WTC11 (cell line): ENCODE results near the gene PAK3. TPM values are rescaled to one million over a fixed set of nuclear protein-coding genes. Genes with fewer than 3 reads are reported as not detected.

ENCODE experiments used
- ATAC-seq: fragments of 200-7000 bp; cut with Tn5 transposase; 2 replicates; pipeline ENCODE4 v1.10.0; 2021; ENCODE audit warnings: mild to moderate bottlenecking, moderate library complexity
- CTCF ChIA-PET: fragments of 300-600 bp; sonication (Branson Sonifier 250); formaldehyde crosslinking; loops from one replicate; lab custom pipeline; 2021; ENCODE audit warnings: antibody characterized with exemption; lab: Charles Lee
- POLR2A ChIA-PET: fragments of 350-600 bp; sonication (Branson Sonifier 250); formaldehyde crosslinking; loops from one replicate; lab custom pipeline; 2021; ENCODE audit warnings: antibody characterized with exemption; lab: Charles Lee
- DNase-seq: peaks from one replicate; pipeline ENCODE4 v3.0.0; 2021; ENCODE audit warnings: low spot score
- H3K27ac Mint-ChIP-seq: 2 replicates; pipeline ENCODE4 v1.8.0; 2021; ENCODE audit warnings: mixed read lengths
- H3K27me3 Mint-ChIP-seq: 2 replicates; pipeline ENCODE4 v1.8.0; 2021; ENCODE audit warnings: low read depth, mild to moderate bottlenecking, moderate library complexity, mixed read lengths
- H3K36me3 Mint-ChIP-seq: 2 replicates; pipeline ENCODE4 v1.8.0; 2021; ENCODE audit warnings: mixed read lengths
- H3K4me1 Mint-ChIP-seq: 2 replicates; pipeline ENCODE4 v1.8.0; 2022; ENCODE audit warnings: mixed read lengths
- H3K4me3 Mint-ChIP-seq: 2 replicates; pipeline ENCODE4 v1.8.0; 2021; ENCODE audit warnings: mild to moderate bottlenecking, moderate library complexity, mixed read lengths
- H3K9me3 Mint-ChIP-seq: 2 replicates; pipeline ENCODE4 v1.8.0; 2021; ENCODE audit warnings: mixed read lengths
- ATF1 ChIP-seq: sonication (generic); formaldehyde crosslinking; IDR thresholded peaks from 2 replicates; pipeline ENCODE4 v1.8.1; 2023; ENCODE audit warnings: mild to moderate bottlenecking, moderate library complexity, missing genetic modification reagents
- ATF3 ChIP-seq: sonication (generic); formaldehyde crosslinking; conservative IDR thresholded peaks from 2 replicates; pipeline ENCODE4 v1.8.1; 2022; ENCODE audit warnings: mild to moderate bottlenecking, missing genetic modification reagents
- HMGXB4 ChIP-seq: sonication (generic); formaldehyde crosslinking; IDR thresholded peaks from 2 replicates; pipeline ENCODE4 v1.8.1; 2023; ENCODE audit warnings: mild to moderate bottlenecking, moderate library complexity, missing genetic modification reagents
- JUN ChIP-seq: sonication (generic); formaldehyde crosslinking; IDR thresholded peaks from 2 replicates; pipeline ENCODE4 v1.8.0; 2023; ENCODE audit warnings: mild to moderate bottlenecking, missing genetic modification reagents
- ZMAT4 ChIP-seq: fragments of 250-450 bp; sonication (Bioruptor Pico); IDR thresholded peaks from 2 replicates; pipeline ENCODE4 v1.9.0; 2021; ENCODE audit warnings: mild to moderate bottlenecking
- ZNF263 ChIP-seq: sonication (generic); formaldehyde crosslinking; IDR thresholded peaks from 2 replicates; pipeline ENCODE4 v1.8.1; 2022; ENCODE audit warnings: low read depth, mild to moderate bottlenecking, moderate library complexity, missing genetic modification reagents
- ZNF671 ChIP-seq: fragments of 250-450 bp; sonication (Bioruptor Pico); IDR thresholded peaks from 2 replicates; pipeline ENCODE4 v1.8.0; 2021; ENCODE audit warnings: mild to moderate bottlenecking
- total RNA-seq: library from RNA; stranded (reverse); gene quantifications from 3 replicates; pipeline ENCODE4 v1.2.3, GENCODE V29; 2021
- TF ChIP-seq, protein P1 (sequence below): fragments of 250-450 bp; sonication (Bioruptor Pico); IDR thresholded peaks from 2 replicates; pipeline ENCODE4 v1.9.0; 2021; ENCODE audit warnings: moderate library complexity, mild to moderate bottlenecking, inconsistent platforms, borderline replicate concordance
- TF ChIP-seq, protein P2 (sequence below): fragments of 250-450 bp; sonication (Bioruptor Pico); IDR thresholded peaks from 2 replicates; pipeline ENCODE4 v1.9.0; 2021; ENCODE audit warnings: mild to moderate bottlenecking
- TF ChIP-seq, protein P3 (sequence below): fragments of 200-600 bp; IDR thresholded peaks from 2 replicates; pipeline ENCODE4 v1.8.0; 2022; ENCODE audit warnings: antibody characterized with exemption

The PAK3 gene
- total RNA-seq, 1 experiment from 2014 or later: 5.1 TPM

DNA sequence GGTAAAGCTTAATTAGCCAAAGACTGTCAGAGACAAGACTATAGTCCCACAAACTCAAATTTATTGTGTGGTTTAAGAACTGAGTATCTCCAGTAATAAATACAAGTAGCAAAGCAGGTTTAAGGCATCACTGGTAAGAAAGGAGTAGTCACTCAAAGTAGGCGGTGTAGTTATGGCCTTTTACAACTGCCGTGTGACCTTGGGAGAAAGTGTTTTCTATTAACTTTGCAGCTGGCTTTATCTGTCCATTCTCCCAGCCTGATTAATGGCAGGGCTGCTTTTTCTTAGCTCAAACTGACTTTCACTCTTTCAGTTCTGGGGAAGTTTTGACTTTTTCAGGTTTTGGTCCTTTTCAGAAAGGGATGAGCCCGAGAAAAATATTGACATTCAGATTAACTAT is 7.4 kb upstream of the PAK3 start (continued):
- no peak for TF ChIP-seq ATF3
- no peak for TF ChIP-seq JUN (CRISPR knock-in tag)

DNA sequence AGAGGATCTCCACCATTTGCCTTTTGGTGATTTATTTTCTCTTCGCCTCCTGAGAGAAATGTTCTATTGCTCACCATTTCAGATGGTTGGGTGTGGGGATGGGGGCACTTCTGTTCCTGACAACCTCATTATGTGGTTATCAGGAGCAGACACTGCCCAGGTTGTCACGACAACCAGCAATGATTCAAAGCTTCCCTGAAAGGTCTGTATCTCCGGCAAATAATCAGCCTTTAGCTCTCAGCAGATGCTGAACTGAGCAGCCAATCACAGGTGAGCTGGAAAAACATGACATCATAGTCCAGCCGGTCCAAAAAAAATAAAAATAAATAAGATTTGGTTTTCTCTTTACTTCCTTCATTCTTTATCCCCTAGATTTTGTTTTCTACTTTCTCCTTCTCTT is 5.5 kb upstream of the PAK3 start:
- no peaks in the 10 kb centered on the region for H3K36me3 Mint-ChIP-seq
- ATAC-seq: no peak
- CTCF ChIA-PET: interaction anchor here (0.8 kb wide), 1 partner anchor 10 kb away, joined by 3 read pairs; no protein-coding TSS in a partner anchor
- TF ChIP-seq, protein P1, sequence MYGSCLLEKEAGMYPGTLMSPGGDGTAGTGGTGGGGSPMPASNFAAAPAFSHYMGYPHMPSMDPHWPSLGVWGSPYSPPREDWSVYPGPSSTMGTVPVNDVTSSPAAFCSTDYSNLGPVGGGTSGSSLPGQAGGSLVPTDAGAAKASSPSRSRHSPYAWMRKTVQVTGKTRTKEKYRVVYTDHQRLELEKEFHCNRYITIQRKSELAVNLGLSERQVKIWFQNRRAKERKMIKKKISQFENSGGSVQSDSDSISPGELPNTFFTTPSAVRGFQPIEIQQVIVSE: no peak
- TF ChIP-seq ZNF263 (no peak), ATF1 (no peak), HMGXB4 (no peak)
- TF ChIP-seq, protein P2, sequence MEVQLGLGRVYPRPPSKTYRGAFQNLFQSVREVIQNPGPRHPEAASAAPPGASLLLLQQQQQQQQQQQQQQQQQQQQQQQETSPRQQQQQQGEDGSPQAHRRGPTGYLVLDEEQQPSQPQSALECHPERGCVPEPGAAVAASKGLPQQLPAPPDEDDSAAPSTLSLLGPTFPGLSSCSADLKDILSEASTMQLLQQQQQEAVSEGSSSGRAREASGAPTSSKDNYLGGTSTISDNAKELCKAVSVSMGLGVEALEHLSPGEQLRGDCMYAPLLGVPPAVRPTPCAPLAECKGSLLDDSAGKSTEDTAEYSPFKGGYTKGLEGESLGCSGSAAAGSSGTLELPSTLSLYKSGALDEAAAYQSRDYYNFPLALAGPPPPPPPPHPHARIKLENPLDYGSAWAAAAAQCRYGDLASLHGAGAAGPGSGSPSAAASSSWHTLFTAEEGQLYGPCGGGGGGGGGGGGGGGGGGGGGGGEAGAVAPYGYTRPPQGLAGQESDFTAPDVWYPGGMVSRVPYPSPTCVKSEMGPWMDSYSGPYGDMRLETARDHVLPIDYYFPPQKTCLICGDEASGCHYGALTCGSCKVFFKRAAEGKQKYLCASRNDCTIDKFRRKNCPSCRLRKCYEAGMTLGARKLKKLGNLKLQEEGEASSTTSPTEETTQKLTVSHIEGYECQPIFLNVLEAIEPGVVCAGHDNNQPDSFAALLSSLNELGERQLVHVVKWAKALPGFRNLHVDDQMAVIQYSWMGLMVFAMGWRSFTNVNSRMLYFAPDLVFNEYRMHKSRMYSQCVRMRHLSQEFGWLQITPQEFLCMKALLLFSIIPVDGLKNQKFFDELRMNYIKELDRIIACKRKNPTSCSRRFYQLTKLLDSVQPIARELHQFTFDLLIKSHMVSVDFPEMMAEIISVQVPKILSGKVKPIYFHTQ (CRISPR knock-in tag): no peak
- POLR2A ChIA-PET: no interaction called here
- no peak overlapping the region for H3K4me3 Mint-ChIP-seq
- no peaks in the 10 kb centered on the region for H3K27me3 Mint-ChIP-seq
- H3K4me1 Mint-ChIP-seq: peaks cover 28% of the 10 kb centered on the region
- no peak overlapping the region for H3K27ac Mint-ChIP-seq
- DNase-seq: no peak
- no peaks in the 10 kb centered on the region for H3K9me3 Mint-ChIP-seq

DNA sequence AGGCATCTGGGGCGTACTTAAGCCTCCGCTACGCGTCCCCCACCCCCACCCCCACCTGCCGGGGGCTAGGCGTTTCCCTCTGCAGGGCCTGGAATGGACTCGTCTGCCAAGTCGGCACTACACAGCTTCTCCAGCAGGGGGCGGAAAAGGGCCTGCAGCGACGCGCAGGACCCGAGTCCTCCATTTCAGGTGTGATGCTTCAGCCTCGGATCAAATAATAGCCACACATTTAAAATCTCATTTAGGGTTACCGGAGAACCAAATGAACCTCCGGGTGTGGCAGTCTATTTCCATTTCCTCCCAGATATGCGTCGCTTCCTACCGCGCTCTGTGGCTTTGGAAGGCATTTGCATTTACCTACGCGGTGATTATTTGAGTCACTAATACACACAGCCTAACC is 2.9 kb downstream of the PAK3 start:
- CTCF ChIA-PET: interaction anchor here (0.6 to 1.9 kb wide), 16 partner anchors 12 to 252 kb away, joined by 3 to 15 read pairs (median 3); no protein-coding TSS in a partner anchor
- peaks cover 26% of the 10 kb centered on the region for H3K4me1 Mint-ChIP-seq
- TF ChIP-seq ZMAT4 (CRISPR knock-in tag): no peak
- TF ChIP-seq, protein P3, sequence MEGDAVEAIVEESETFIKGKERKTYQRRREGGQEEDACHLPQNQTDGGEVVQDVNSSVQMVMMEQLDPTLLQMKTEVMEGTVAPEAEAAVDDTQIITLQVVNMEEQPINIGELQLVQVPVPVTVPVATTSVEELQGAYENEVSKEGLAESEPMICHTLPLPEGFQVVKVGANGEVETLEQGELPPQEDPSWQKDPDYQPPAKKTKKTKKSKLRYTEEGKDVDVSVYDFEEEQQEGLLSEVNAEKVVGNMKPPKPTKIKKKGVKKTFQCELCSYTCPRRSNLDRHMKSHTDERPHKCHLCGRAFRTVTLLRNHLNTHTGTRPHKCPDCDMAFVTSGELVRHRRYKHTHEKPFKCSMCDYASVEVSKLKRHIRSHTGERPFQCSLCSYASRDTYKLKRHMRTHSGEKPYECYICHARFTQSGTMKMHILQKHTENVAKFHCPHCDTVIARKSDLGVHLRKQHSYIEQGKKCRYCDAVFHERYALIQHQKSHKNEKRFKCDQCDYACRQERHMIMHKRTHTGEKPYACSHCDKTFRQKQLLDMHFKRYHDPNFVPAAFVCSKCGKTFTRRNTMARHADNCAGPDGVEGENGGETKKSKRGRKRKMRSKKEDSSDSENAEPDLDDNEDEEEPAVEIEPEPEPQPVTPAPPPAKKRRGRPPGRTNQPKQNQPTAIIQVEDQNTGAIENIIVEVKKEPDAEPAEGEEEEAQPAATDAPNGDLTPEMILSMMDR: peak; percentile 67; the same call in 1 of the 2 replicates
- H3K9me3 Mint-ChIP-seq: no peaks in the 10 kb centered on the region
- DNase-seq (peak; percentile 79), ATAC-seq (peak; percentile 44)
- H3K36me3 Mint-ChIP-seq: no peaks in the 10 kb centered on the region
- H3K27ac Mint-ChIP-seq: no peak overlapping the region
- no peaks in the 10 kb centered on the region; the same call in 1 of the 2 replicates for H3K27me3 Mint-ChIP-seq
- H3K4me3 Mint-ChIP-seq: no peak overlapping the region
- POLR2A ChIA-PET: no interaction called here

GRCh38 chrX:111100191-111100590 is 4.2 kb downstream of the PAK3 start:
- Mint-ChIP-seq H3K4me3 (no peak overlapping the region), H3K9me3 (no peaks in the 10 kb centered on the region), H3K27me3 (no peaks in the 10 kb centered on the region; the same call in 1 of the 2 replicates), H3K4me1 (peaks cover 21% of the 10 kb centered on the region), H3K36me3 (no peaks in the 10 kb centered on the region), H3K27ac (no peak overlapping the region)
- CTCF ChIA-PET: interaction anchor here (0.6 to 1.3 kb wide), 25 partner anchors 9 to 345 kb away, joined by 3 to 41 read pairs (median 3); no protein-coding TSS in a partner anchor
- POLR2A ChIA-PET: interaction anchor here (0.6 kb wide), 1 partner anchor 651 kb away, joined by 3 read pairs; no protein-coding TSS in a partner anchor
- peak; percentile 26 for DNase-seq
- TF ChIP-seq, protein P3: peak; percentile 28; the same call in 1 of the 2 replicates
- no peak for TF ChIP-seq ZNF671 (CRISPR knock-in tag)
- peak; percentile 51 for ATAC-seq
